ENCODE measurements around the gene TARBP2. TPM values are rescaled to one million over a fixed set of nuclear protein-coding genes. Genes with fewer than 3 reads are reported as not detected.

The TARBP2 gene
- total RNA-seq, 1 donor from 2014 or later = 51.9 TPM

- no peak for DNase-seq (ENCODE audit: low read depth)
- no peak overlapping the region for H3K4me3 ChIP-seq (ENCODE audit: low read depth, low read length)
- peak; percentile 28 for TF ChIP-seq CTCF (conservative IDR thresholded peaks at IDR 0.05; ENCODE audit: low read depth, low read length)
Observed at GRCh38 chr12:53481939-53482586, 19.0 kb upstream of the TARBP2 start.

- no peak overlapping the region for H3K4me3 ChIP-seq (ENCODE audit: low read depth, low read length)
- no peak for DNase-seq (ENCODE audit: low read depth)
- no peak for TF ChIP-seq CTCF (conservative IDR thresholded peaks at IDR 0.05; ENCODE audit: low read depth, low read length)
Observed at GRCh38 chr12:53482626-53483168, 18.4 kb upstream of the TARBP2 start.

- no peak overlapping the region for H3K4me3 ChIP-seq (ENCODE audit: low read depth, low read length)
- no peak for DNase-seq (ENCODE audit: low read depth)
- TF ChIP-seq CTCF (conservative IDR thresholded peaks at IDR 0.05; ENCODE audit: low read depth, low read length) = no peak
Observed at GRCh38 chr12:53483225-53483978, 17.7 kb upstream of the TARBP2 start.

GRCh38 chr12:53483979-53484377 lies 17.1 kb upstream of the TARBP2 start:
- no peak for DNase-seq (ENCODE audit: low read depth)
- no peak overlapping the region for H3K4me3 ChIP-seq (ENCODE audit: low read depth, low read length)
- TF ChIP-seq CTCF (conservative IDR thresholded peaks at IDR 0.05; ENCODE audit: low read depth, low read length) = no peak

GRCh38 chr12:53484686-53485575 lies 16.2 kb upstream of the TARBP2 start:
- no peak for DNase-seq (ENCODE audit: low read depth)
- no peak for TF ChIP-seq CTCF (conservative IDR thresholded peaks at IDR 0.05; ENCODE audit: low read depth, low read length)

GRCh38 chr12:53485955-53486735 lies 14.9 kb upstream of the TARBP2 start:
- no peak for DNase-seq (ENCODE audit: low read depth)
- no peak overlapping the region for H3K4me3 ChIP-seq (ENCODE audit: low read depth, low read length)

More at GRCh38 chr12:53484686-53485575, 16.2 kb upstream of the TARBP2 start:
- no peak overlapping the region for H3K4me3 ChIP-seq (ENCODE audit: low read depth, low read length)

More at GRCh38 chr12:53485955-53486735, 14.9 kb upstream of the TARBP2 start:
- TF ChIP-seq CTCF (conservative IDR thresholded peaks at IDR 0.05; ENCODE audit: low read depth, low read length) = no peak
